H1 (cell line): ENCODE data around the gene CDKN1B. TPM values are rescaled to one million over a fixed set of nuclear protein-coding genes. Genes with fewer than 3 reads are reported as not detected.

Experiments
- JUN ChIP-seq: IDR thresholded peaks from 2 replicates; pipeline ENCODE4 v1.6.1; 2011; ENCODE audit warnings: low read depth, mild to moderate bottlenecking, improper control_type of control experiment, low read length
- SIRT6 ChIP-seq: IDR thresholded peaks from one replicate; pipeline ENCODE4 v1.7.1; 2012; ENCODE audit warnings: low read length, inconsistent platforms
- SRF ChIP-seq: IDR thresholded peaks from 2 replicates; pipeline ENCODE4 v1.6.1; 2011; ENCODE audit warnings: mild to moderate bottlenecking, low read depth, low read length, moderate library complexity
- YY1 ChIP-seq: IDR thresholded peaks from 2 replicates; pipeline ENCODE4 v1.6.1; 2011; ENCODE audit warnings: low read depth, mild to moderate bottlenecking, low read length
- polyA plus RNA-seq, 7 experiments: library from polyadenylated mRNA; depleted of rRNA in 3 of 7; stranded (reverse) in 5 of 7; unstranded in 2 of 7; fragments of >200 nt in 5 of 7; fragments of 200-250 nt in 2 of 7; gene quantifications; 1 replicate in 5 of 7; 2 replicates in 1 of 7; 4 replicates in 1 of 7; pipeline versions ENCODE4 v1.2.1 to v1.2.3, GENCODE V29; 2011 to 2013; ENCODE audit warnings: missing spikeins in 2 of 7, mixed read lengths in 2 of 7
- total RNA-seq: library from RNA; stranded (reverse); fragmentation: NEBNext Ultra II Directional; extraction: Animal tissue kit (Norgen Biotek cat#: 25700); gene quantifications from 2 replicates; pipeline ENCODE4 v1.2.1, GENCODE V29; 2021

Gene CDKN1B
- total and polyA plus RNA-seq, 2 of the 8 experiments (the other 6 are each of a cell fraction or from before 2014, with no cell fraction given): 6.5 to 27.2 TPM

DNA sequence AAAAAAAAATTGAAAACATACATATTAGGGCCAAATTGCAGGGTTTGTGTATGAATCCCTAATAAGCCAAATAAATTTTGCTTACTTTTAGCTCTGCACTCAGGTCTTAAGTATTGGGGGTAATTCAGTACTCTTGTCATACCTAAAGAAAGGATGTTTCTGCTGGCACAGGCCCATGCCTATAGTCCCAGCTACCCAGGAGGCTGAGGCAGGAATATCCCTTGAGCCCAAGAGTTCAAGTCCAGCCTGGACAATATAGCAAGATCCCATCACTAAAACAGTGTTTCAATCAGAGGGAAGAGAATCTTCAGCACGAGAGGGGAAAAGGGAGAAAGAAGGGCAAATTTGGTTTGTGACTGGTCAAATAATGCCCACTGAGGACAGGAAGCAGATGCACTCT, 17.8 kb upstream of the CDKN1B start (continued):
- no peak for TF ChIP-seq JUN
- TF ChIP-seq SIRT6: no peak
- TF ChIP-seq SRF: no peak
- TF ChIP-seq YY1: no peak
